Stimulated activated CD4-positive, alpha-beta T cell treated with anti-CD3 and anti-CD28 coated beads, Interleukin-2, amount 100 ng/mL, for 48 hours (primary cell): ENCODE data around the gene XBP1.
A peak's percentile ranks its signal among the peaks of the same experiment; 100 is the strongest.
"Not testable (repeated sequence)": the region's sequence is repeated elsewhere in the genome, so short reads cannot be mapped to it uniquely, and the experiment has no call there.

ENCODE experiments used
- DNase-seq, 2 donors: peaks; one replicate each; pipeline ENCODE4 v3.0.0-alpha.2; 2020

Gene XBP1

DNA sequence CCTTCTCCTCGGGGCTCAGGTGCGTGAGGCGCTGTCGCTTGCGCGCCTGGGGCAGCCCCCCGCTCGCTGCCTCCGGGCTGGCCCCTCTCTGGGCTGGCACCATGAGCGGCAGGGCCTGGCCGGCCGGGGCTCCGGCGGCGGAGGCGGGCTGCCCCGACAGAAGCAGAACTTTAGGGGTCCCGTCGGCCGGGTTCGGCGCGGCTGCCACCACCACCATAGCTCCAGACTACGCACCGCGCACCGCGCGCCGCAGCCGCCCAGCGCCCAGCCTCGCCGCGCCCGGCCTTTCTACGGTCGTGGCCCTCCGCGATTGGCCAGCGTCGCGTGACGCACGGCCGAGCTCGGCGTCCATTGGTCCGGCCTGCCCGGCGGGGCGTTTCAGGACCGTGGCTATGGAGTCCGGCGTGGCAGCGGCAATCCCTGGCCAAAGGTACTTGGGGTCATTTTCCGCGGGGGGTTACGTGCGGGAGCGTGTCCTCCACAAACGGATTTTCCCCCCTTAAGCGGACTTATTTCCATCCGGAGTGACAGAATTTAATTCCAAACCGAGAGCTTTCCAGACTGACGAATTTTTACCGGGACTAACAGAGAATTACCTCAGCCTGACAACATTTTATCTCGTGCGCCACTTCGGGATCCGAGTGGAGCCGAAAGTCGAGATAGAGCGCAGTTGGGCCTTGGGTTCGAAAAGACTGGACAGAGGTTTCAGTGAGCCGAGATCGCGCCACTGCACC is at the start of gene XBP1:
TSS of gene XBP1 (minus strand) at position 262 of the 734 bp plus-strand sequence.
- peak; percentile 83 to 87 for DNase-seq

- DNase-seq: no peak
Observed at GRCh38 chr22:28846994-28847393, 46.6 kb upstream of the XBP1 start.

GRCh38 chr22:28844277-28844676 is 43.9 kb upstream of the XBP1 start:
- not testable (repeated sequence) for DNase-seq

GRCh38 chr22:28843633-28844032 is 43.3 kb upstream of the XBP1 start:
- no peak for DNase-seq

DNA sequence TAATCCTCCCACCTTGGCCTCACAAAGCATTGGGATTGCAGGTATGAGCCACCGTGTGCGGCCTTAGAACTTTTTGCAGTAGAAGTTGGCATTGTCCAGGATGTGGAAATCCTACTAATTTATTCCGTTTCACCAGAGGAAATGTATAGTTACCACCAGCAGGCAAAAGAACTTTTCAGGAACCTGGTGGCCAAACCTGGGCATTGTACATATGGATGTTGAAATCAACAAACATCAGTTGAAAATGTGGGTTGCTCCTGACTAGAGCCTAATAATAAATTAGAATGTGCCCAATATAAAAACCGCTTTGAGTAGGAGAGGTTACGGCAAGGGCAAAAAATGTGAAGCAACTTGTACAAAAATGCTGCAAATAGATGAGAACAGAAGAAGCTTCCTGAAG is 40.7 kb upstream of the XBP1 start:
- no peak for DNase-seq

GRCh38 chr22:28838971-28839370 is 38.6 kb upstream of the XBP1 start:
- DNase-seq: no peak

DNA sequence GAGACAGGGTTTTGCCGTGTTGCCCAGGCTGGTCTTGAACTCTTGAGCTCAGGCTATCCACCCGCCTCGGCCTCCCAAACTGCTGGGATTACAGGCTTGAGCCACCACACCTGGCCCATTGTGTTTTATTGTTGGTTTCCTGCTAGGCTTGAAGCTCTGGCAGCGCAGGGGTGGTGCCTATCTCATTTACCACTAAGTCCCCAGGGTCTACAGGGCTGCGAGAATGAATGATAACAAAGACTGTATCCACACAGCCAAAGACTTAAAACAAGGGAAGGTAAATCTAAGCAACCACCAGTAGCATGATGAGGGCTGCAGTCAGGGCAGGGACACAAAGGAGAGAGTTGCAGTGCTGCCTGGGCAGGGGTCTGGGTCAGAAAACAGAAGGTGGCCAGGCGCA is 37.3 kb upstream of the XBP1 start:
- DNase-seq: no peak

DNA sequence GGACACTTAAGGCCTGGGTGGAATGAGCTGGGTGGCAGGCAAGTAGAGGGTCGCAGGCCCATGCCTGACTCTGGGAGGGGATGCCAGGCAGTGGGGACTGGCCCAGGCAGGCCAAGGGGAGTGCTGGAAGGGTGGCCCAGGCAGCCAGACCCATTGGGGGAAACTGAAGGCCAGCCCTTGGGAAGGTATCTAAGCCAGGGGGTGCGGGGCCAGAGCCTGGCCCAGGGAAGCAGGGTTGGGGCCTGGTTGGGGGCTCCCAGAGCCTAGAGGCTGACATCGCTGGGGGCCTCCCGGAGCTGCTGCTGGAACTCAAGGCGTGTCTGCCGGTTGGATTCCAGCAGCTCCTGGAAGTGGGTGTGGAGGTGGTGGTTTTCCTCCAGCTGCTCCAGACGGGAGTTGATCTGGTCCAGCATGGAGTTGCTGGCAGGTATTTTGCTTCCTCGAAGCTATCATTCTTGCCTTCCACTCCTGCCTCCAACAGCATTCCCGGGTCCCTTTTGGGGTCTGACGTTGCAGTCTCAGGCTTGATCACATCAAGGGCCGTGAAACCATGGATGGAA is 35.3 kb upstream of the XBP1 start:
- DNase-seq: no peak

DNA sequence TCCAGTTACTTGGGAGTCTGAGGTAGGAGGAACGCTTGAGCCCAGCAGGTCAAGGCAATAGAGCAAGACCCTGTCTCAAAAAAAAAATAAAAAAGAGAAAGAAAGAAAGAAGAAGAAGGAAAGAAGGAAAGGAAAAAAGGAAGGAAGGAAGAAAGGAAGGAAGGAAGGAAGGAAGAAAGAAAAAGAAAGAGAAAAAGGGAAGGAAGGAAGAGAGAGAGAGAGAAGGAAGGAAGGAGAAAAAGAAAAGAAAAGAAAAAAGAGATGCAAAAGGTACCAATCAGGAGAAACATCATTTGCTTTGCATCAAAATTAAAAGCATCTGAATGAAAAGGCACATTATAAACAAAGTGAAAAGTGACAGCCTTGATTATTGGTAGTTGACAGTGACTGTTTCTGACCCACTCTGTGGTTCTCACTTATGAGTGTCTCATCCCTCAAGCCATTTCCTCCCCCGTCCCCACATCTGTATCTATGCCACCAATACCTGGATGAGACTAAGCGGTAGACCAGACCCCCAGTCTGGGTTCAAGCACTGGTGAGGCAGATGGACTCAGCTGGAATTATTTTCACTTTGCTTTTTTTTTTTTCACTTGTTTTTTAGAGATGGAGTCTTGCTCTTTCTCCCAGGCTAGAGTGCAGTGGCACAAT is 33.0 kb upstream of the XBP1 start:
- no peak for DNase-seq

GRCh38 chr22:28832731-28833130 is 32.4 kb upstream of the XBP1 start:
- no peak for DNase-seq

DNA sequence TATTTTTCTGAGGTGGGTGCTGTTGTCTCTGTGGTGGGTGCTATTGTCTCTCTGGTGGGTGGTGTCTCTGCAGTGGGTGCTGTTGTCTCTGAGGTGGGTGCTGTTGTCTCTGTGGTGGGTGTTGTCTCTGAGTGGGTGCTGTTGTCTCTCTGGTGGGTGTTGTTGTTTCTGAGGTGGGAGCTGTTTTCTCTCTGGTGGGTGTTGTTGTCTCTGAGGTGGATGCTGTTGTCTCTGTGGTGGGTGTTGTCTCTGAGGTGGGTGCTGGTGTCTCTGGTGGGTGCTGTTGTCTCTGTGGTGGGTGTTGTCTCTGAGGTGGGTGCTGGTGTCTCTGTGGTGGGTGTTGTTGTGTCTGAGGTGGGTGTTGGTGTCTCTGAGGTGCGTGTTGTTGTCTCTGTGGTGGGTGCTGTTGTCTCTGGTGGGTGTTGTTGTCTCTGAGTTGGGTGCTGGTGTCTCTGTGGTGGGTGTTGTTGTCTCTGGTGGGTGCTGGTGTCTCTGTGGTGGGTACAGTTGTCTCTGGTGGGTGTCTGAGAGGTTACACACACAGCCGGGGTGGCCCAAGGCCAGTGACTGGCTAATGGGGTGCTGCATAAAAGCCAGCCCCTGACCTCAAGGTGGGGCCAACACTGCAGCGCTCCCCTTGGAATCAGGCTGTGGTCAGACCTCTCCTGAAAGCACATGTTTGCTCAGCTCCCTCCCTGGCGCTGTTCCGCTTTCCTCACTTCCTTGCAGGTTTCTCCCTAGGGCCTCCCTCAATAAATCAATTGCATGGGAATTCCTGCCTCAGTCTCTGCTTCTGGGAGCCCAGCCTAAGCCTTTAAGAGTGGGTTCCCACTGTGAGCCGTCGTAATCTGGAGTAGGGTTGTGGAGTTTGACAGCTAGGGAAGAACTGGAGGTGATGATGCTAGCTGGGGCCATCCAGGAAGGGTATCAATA is 31.0 kb upstream of the XBP1 start:
- no peak for DNase-seq

- no peak for DNase-seq
Observed at GRCh38 chr22:28830441-28830840, 30.1 kb upstream of the XBP1 start.

GRCh38 chr22:28829358-28830181 is 29.2 kb upstream of the XBP1 start:
- peak; percentile 64 to 78 for DNase-seq

GRCh38 chr22:28826921-28827320 is 26.6 kb upstream of the XBP1 start:
- no peak for DNase-seq

- not testable (repeated sequence) for DNase-seq
Observed at GRCh38 chr22:28826430-28826829, 26.1 kb upstream of the XBP1 start.

- not testable (repeated sequence) for DNase-seq
Observed at GRCh38 chr22:28824455-28824854, 24.1 kb upstream of the XBP1 start.

DNA sequence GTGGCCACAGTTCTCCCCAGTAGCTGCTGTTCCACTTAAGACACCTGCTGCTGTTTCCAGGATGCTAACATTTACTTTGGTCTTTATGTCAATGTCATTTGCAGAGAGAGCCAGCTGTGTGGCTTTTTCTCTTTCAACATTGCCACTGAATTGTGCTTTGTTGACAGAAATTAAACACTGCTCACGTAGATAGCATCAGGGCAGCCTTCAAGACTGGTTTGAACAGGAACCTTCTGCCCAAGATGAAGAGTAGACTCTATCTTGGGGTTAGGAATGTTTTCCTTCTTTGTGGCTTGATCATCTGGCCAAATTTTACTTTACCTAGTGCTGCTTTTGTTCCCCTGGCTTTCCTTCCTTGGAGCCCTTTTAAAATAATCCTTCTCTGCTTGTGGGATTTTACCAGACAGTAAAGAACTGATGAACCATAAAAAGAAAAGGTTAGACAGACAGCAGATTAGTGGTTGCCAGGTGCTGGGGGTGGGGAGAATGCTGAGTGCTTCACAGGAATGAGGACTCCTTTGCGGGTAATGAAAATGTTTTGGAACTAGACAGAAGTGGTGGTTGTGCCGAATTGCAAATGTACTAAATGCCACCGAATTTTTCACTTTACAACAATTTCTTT is 22.7 kb upstream of the XBP1 start:
- no peak for DNase-seq

DNA sequence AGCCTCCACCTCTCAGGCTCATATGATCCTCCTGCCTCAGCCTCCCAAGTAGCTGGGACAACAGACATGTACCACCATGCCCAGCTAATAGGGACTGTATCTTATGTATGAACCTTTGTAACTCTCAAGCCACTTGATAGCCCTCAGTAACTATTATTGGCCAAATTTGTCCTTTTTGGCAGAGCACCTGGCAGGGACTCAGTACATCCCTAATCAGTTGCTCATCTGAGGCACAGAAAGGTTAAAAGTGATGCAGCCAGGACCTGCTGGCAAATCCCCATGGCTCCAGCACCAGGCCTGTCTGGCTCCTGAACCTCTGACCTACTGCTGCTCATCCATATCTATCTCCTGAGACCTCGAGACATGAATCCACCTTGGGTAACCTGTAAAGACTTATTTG is 21.1 kb upstream of the XBP1 start:
- DNase-seq: no peak

DNA sequence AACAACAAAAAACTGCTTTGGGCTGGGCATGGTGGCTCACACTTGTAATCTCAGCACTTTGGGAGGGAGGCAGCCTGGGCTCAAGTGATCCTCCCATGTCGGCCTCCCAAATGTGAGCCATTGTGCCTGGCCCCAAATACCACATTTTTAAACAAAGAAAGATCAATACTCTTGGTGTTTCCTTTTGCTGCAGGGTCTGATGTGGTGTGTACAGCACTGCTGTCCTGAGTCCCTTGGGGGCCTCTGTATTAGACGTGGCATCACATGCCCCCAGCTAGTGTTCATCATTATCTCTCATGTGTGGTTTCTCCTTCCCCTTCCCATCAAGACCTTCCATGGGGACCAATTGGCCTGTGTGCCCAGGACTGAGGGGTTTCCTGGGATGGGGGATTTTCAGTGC is 20.5 kb upstream of the XBP1 start:
- no peak for DNase-seq

DNA sequence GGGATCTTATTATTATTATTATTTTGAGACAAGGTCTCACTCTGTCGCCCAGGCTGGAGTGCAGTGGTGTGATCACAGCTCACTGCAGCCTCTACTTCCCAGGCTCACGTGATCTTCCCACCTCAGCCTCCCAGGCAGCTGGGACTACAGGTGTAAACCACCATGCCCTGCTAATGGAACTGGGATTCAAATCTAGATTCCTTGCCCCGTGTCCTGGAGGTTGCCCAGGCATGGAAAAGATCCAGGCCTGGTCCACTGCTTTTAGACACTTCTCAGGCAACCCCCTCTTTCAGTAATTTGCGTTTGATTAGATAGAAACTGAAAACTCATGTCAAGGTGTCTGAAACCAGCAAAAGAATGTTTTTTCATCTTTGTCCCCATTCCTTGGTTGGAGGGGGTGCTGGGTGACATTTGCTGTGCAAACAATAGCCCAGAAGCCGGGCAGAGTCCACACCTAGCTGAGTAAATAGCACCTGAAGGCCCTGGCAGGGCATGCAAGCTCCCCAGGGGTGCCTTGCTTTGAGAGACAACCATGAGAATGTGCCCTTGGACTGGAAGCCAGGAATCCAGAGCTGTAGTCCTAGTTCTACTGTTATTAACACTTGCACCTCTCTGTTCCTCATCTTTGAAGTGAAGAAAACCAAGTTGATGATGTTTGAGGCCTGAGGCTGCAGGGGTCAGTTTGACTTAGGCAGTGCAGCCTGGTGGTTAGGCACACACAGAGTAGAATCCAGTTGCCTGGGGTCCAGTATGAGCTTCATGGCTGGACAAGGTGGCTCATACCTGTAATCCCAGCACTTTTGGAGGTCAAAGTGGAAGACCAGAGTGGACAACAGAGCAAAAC is 19.1 kb upstream of the XBP1 start:
- no peak for DNase-seq
